H9 (cell line): ENCODE results near the gene TDRKH. TPM values are rescaled to one million over a fixed set of nuclear protein-coding genes. Genes with fewer than 3 reads are reported as not detected.

Source experiments
- DNase-seq: peaks from one replicate; pipeline ENCODE4 v3.0.0-alpha.2; 2017
- H2AFZ ChIP-seq: one replicate; pipeline ENCODE4 v1.6.1; 2013; ENCODE audit warnings: mild to moderate bottlenecking, low read length, control low read depth, moderate library complexity
- H2AK5ac ChIP-seq: 2 replicates; pipeline ENCODE4 v1.6.1; 2013; ENCODE audit warnings: low read length, control low read depth, mixed read lengths; ENCODE audit not compliant: insufficient read length
- H2BK120ac ChIP-seq: one replicate; pipeline ENCODE4 v1.6.1; 2013; ENCODE audit warnings: low read depth, mild to moderate bottlenecking, low read length, control low read depth, inconsistent platforms; ENCODE audit not compliant: poor library complexity, severe bottlenecking
- H2BK12ac ChIP-seq: 2 replicates; pipeline ENCODE4 v1.6.1; 2013; ENCODE audit warnings: low read length, control low read depth, mixed read lengths, low read depth; ENCODE audit not compliant: insufficient read length
- H2BK15ac ChIP-seq: 2 replicates; pipeline ENCODE4 v1.6.1; 2013; ENCODE audit warnings: low read depth, low read length, control low read depth
- H2BK20ac ChIP-seq: one replicate; pipeline ENCODE4 v1.6.1; 2013; ENCODE audit warnings: low read depth, mild to moderate bottlenecking, low read length, control low read depth, inconsistent platforms; ENCODE audit not compliant: poor library complexity, severe bottlenecking
- H2BK5ac ChIP-seq: 2 replicates; pipeline ENCODE4 v1.6.1; 2013; ENCODE audit warnings: low read length, control low read depth, mixed read lengths; ENCODE audit not compliant: insufficient read length
- H3K14ac ChIP-seq: 2 replicates; pipeline ENCODE4 v1.6.1; 2013; ENCODE audit warnings: low read length, control low read depth; ENCODE audit not compliant: insufficient read depth
- H3K18ac ChIP-seq: 2 replicates; pipeline ENCODE4 v1.6.1; 2013; ENCODE audit warnings: low read depth, mild to moderate bottlenecking, mixed read lengths, low read length, control low read depth; ENCODE audit not compliant: insufficient read length
- H3K23ac ChIP-seq: 2 replicates; pipeline ENCODE4 v1.6.1; 2013; ENCODE audit warnings: low read length, control low read depth, mixed read lengths, low read depth; ENCODE audit not compliant: insufficient read length
- H3K23me2 ChIP-seq: 2 replicates; pipeline ENCODE4 v1.6.1; 2013; ENCODE audit warnings: low read depth, mild to moderate bottlenecking, mixed read lengths, low read length, control low read depth; ENCODE audit not compliant: insufficient read length, poor library complexity, severe bottlenecking
- H3K27ac ChIP-seq: 2 replicates; pipeline ENCODE4 v1.5.1; 2013; ENCODE audit warnings: low read length, control low read depth, mixed read lengths, low read depth; ENCODE audit not compliant: insufficient read length
- H3K27me3 ChIP-seq: 2 replicates; pipeline ENCODE4 v1.6.1; 2013; ENCODE audit warnings: low read length, control low read depth, inconsistent platforms; ENCODE audit not compliant: insufficient read depth
- H3K4ac ChIP-seq: 2 replicates; pipeline ENCODE4 v1.6.1; 2013; ENCODE audit warnings: low read depth, mild to moderate bottlenecking, control low read depth, inconsistent platforms, low read length, moderate library complexity
- H3K4me1 ChIP-seq: 2 replicates; pipeline ENCODE4 v1.6.1; 2013; ENCODE audit warnings: low read length, control low read depth, inconsistent platforms; ENCODE audit not compliant: insufficient read depth
- H3K4me2 ChIP-seq: 2 replicates; pipeline ENCODE4 v1.6.1; 2013; ENCODE audit warnings: low read length, control low read depth, mixed read lengths; ENCODE audit not compliant: insufficient read length, insufficient read depth
- H3K56ac ChIP-seq: 2 replicates; pipeline ENCODE4 v1.6.1; 2013; ENCODE audit warnings: low read depth, mild to moderate bottlenecking, mixed read lengths, low read length, control low read depth; ENCODE audit not compliant: insufficient read length
- H3K79me1 ChIP-seq: 2 replicates; pipeline ENCODE4 v1.6.1; 2013; ENCODE audit warnings: low read depth, mild to moderate bottlenecking, moderate library complexity, low read length, control low read depth, inconsistent platforms; ENCODE audit not compliant: insufficient read depth, poor library complexity, severe bottlenecking
- H3K79me2 ChIP-seq: 2 replicates; pipeline ENCODE4 v1.6.1; 2013; ENCODE audit warnings: low read length, control low read depth, inconsistent platforms; ENCODE audit not compliant: insufficient read depth
- H3K9ac ChIP-seq: 2 replicates; pipeline ENCODE4 v1.6.1; 2013; ENCODE audit warnings: low read length, control low read depth, mixed read lengths; ENCODE audit not compliant: insufficient read length; ENCODE audit errors: extremely low read depth
- H3K9me3 ChIP-seq: one replicate; pipeline ENCODE4 v1.6.1; 2013; ENCODE audit warnings: low read depth, low read length, inconsistent platforms; ENCODE audit not compliant: control insufficient read depth
- H3T11ph ChIP-seq: one replicate; pipeline ENCODE4 v1.6.1; 2013; ENCODE audit warnings: mild to moderate bottlenecking, low read length, control low read depth, inconsistent platforms
- H4K20me1 ChIP-seq: one replicate; pipeline ENCODE4 v1.6.1; 2013; ENCODE audit not compliant: control insufficient read depth, insufficient read length, insufficient read depth
- H4K5ac ChIP-seq: 2 replicates; pipeline ENCODE4 v1.6.1; 2013; ENCODE audit warnings: low read depth, mild to moderate bottlenecking, mixed read lengths, low read length, control low read depth; ENCODE audit not compliant: insufficient read length
- H4K8ac ChIP-seq: replicated peaks from 2 replicates; pipeline ENCODE4 v1.6.1; 2013; ENCODE audit warnings: low read length, control low read depth, mixed read lengths, low read depth; ENCODE audit not compliant: insufficient read length
- H4K91ac ChIP-seq: 2 replicates; pipeline ENCODE4 v1.6.1; 2013; ENCODE audit warnings: low read depth, mild to moderate bottlenecking, moderate library complexity, mixed read lengths, low read length, control low read depth; ENCODE audit not compliant: insufficient read length
- H3K27ac Mint-ChIP-seq, 3 experiments: 2 replicates in 2 of 3; 3 replicates in 1 of 3; pipeline ENCODE4 v1.8.0; 2020 to 2021; ENCODE audit warnings: mixed read lengths in 3 of 3, mild to moderate bottlenecking in 1 of 3, moderate library complexity in 1 of 3
- H3K27me3 Mint-ChIP-seq: 2 replicates; pipeline ENCODE4 v1.8.0; 2021; ENCODE audit warnings: low read depth, mild to moderate bottlenecking, moderate library complexity, mixed read lengths
- H3K36me3 Mint-ChIP-seq, 3 experiments: 2 replicates in 2 of 3; 3 replicates in 1 of 3; pipeline ENCODE4 v1.8.0; 2020 to 2021; ENCODE audit warnings: low read depth in 3 of 3, mixed read lengths in 3 of 3; ENCODE audit not compliant: insufficient read depth in 1 of 3
- H3K4me1 Mint-ChIP-seq, 2 experiments: 2 replicates each; pipeline ENCODE4 v1.8.0; 2020; ENCODE audit warnings: mixed read lengths in 2 of 2
- H3K4me3 Mint-ChIP-seq, 2 experiments: 2 replicates in 1 of 2; 3 replicates in 1 of 2; pipeline ENCODE4 v1.8.0; 2020 to 2021; ENCODE audit warnings: mild to moderate bottlenecking in 2 of 2, mixed read lengths in 2 of 2, moderate library complexity in 1 of 2
- H3K9me3 Mint-ChIP-seq, 2 experiments: 2 replicates in 1 of 2; 3 replicates in 1 of 2; pipeline ENCODE4 v1.8.0; 2020; ENCODE audit warnings: mild to moderate bottlenecking in 2 of 2, mixed read lengths in 2 of 2, moderate library complexity in 1 of 2
- CTCF ChIP-seq: fragments of 200-600 bp; sonication (generic); conservative IDR thresholded peaks from 3 replicates; pipeline ENCODE4 v1.8.0; 2021; ENCODE audit warnings: antibody characterized with exemption, mild to moderate bottlenecking
- WGBS: extraction: QIAGEN DNeasy Blood & Tissue Kit; methylation state at CpG from one replicate; pipeline ENCODE4 v1.1.7; 2013; ENCODE audit warnings: missing lambda C conversion rate, low lambda C conversion rate, mixed read lengths; ENCODE audit not compliant: insufficient read length; ENCODE audit errors: extremely low coverage; 5-methylcytosine and 5-hydroxymethylcytosine counted together
- total RNA-seq: library from RNA; stranded (reverse); gene quantifications from 2 replicates; pipeline ENCODE4 v1.2.1, GENCODE V29; 2021

The TDRKH gene
- total RNA-seq, 1 experiment from 2014 or later: 24.0 TPM

DNA sequence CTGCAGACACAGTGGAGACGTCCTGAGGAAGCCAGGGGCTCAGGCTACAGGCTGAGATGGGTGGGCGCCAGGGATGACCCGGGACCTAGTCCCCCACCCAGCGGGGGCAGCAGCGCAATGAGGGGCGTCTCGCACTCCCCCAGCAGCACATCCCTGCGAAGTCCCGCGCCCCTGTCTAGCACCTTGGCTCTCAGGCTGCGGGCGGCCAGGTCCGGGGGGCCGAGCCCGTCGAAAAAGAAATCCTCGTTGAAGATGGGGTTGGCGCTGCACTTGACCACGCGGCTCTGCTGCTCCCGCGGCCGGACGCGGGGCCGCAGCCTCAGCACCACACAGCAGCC is 47.6 kb upstream of the TDRKH start:
- peak overlapping the region; percentile 56 to 78 for H3K4me3 Mint-ChIP-seq
- no CpG with 5 or more reads among the region's 26 CpGs for WGBS
- no peaks in the 10 kb centered on the region; a peak in 1 of 5 replicates for H3K9me3 Mint-ChIP-seq
- Histone ChIP-seq H3K79me1 (no peaks in the 10 kb centered on the region), H4K8ac (no peak overlapping the region), H3K79me2 (no peaks in the 10 kb centered on the region), H2BK5ac (no peak overlapping the region), H4K20me1 (no peaks in the 10 kb centered on the region), H4K5ac (no peak overlapping the region), H3K27ac (no peak overlapping the region), H3K23me2 (peaks cover 30% of the 10 kb centered on the region), H3K9me3 (no peaks in the 10 kb centered on the region), H3K4me2 (peak overlapping the region; percentile 43), H3K27me3 (peaks cover 9% of the 10 kb centered on the region; the same call in 1 of the 2 replicates), H2BK120ac (no peak overlapping the region), H3K23ac (no peak overlapping the region), H2BK20ac (no peak overlapping the region), H3K9ac (no peak overlapping the region), H2BK12ac (no peak overlapping the region), H3K4ac (no peak overlapping the region), H3K18ac (peak overlapping the region; percentile 10), H4K91ac (no peak overlapping the region), H2AK5ac (no peak overlapping the region), H3K56ac (no peak overlapping the region), H2BK15ac (no peak overlapping the region), H3K14ac (0 out of 2 replicates have a peak overlapping the region, but pooled peaks have one; percentile 16), H2AFZ (no peak overlapping the region), H3K4me1 (peaks cover 2% of the 10 kb centered on the region; the same call in 1 of the 2 replicates), H3T11ph (no peak overlapping the region)
- peaks cover 24 to 28% of the 10 kb centered on the region in 2 experiments for H3K4me1 Mint-ChIP-seq
- peaks cover 39% of the 10 kb centered on the region for H3K27me3 Mint-ChIP-seq
- no peak for DNase-seq
- no peak for TF ChIP-seq CTCF
- H3K27ac Mint-ChIP-seq: no peak overlapping the region
- H3K36me3 Mint-ChIP-seq: peaks cover 0 to 2% (median 0%) of the 10 kb centered on the region in 3 experiments; a peak in 2 of 7 replicates
